SK-N-DZ (cell line): ENCODE measurements around the gene SCGN. TPM values are rescaled to one million over a fixed set of nuclear protein-coding genes. Genes with fewer than 3 reads are reported as not detected.

Source experiments
- DNase-seq: peaks from one replicate; pipeline ENCODE4 v3.0.0-alpha.2; 2015; ENCODE audit warnings: low spot score
- polyA plus RNA-seq, 2 experiments: library from polyadenylated mRNA; depleted of rRNA; stranded (reverse); fragments of >200 nt; gene quantifications; 2 replicates each; pipeline ENCODE4 v1.2.3, GENCODE V29; 2014

SCGN gene
- polyA plus RNA-seq (2014; cell fraction: cytosol; rRNA removed): not detected in 2 replicates
- polyA plus RNA-seq (2014; cell fraction: nucleus; rRNA removed): not detected in 2 replicates

- DNase-seq: peak; percentile 42
Measured at GRCh38 chr6:25652007-25652515, at the start of gene SCGN. Gene SCGN (plus strand): TSS chr6:25652215. CDS start chr6:25652404, 189 bp downstream.

- DNase-seq: no peak
Measured at GRCh38 chr6:25602674-25602982, 49.4 kb upstream of the SCGN start.

GRCh38 chr6:25603251-25603650 lies 48.8 kb upstream of the SCGN start:
- DNase-seq: no peak

- DNase-seq: no peak
Measured at GRCh38 chr6:25606151-25606550, 45.9 kb upstream of the SCGN start.

- DNase-seq: no peak
Measured at GRCh38 chr6:25608558-25609174, 43.3 kb upstream of the SCGN start.

- no peak for DNase-seq
Measured at GRCh38 chr6:25612666-25613065, 39.3 kb upstream of the SCGN start.

- no peak for DNase-seq
Measured at GRCh38 chr6:25613415-25613814, 38.6 kb upstream of the SCGN start.

GRCh38 chr6:25614052-25614451 lies 38.0 kb upstream of the SCGN start:
- no peak for DNase-seq

GRCh38 chr6:25615471-25615870 lies 36.5 kb upstream of the SCGN start:
- DNase-seq: no peak

- no peak for DNase-seq
Measured at GRCh38 chr6:25617997-25618396, 34.0 kb upstream of the SCGN start.

- DNase-seq: no peak
Measured at GRCh38 chr6:25619217-25619616, 32.8 kb upstream of the SCGN start.

- DNase-seq: no peak
Measured at GRCh38 chr6:25620391-25620790, 31.6 kb upstream of the SCGN start.

GRCh38 chr6:25623065-25623464 lies 28.9 kb upstream of the SCGN start:
- DNase-seq: no peak

GRCh38 chr6:25623879-25624278 lies 28.1 kb upstream of the SCGN start:
- DNase-seq: peak; percentile 30

- DNase-seq: no peak
Measured at GRCh38 chr6:25627001-25627400, 25.0 kb upstream of the SCGN start.

- DNase-seq: no peak
Measured at GRCh38 chr6:25628471-25629197, 23.4 kb upstream of the SCGN start.

GRCh38 chr6:25629198-25629576 lies 22.8 kb upstream of the SCGN start:
- peak; percentile 40 for DNase-seq

GRCh38 chr6:25630508-25631278 lies 21.3 kb upstream of the SCGN start:
- no peak for DNase-seq

- DNase-seq: no peak
Measured at GRCh38 chr6:25635886-25636317, 16.1 kb upstream of the SCGN start.

- no peak for DNase-seq
Measured at GRCh38 chr6:25637211-25637610, 14.8 kb upstream of the SCGN start.

- no peak for DNase-seq
Measured at GRCh38 chr6:25637960-25638434, 14.0 kb upstream of the SCGN start.

GRCh38 chr6:25639653-25640052 lies 12.4 kb upstream of the SCGN start:
- DNase-seq: no peak
